ENCODE data around the gene SYNGAP1. TPM values are rescaled to one million over a fixed set of nuclear protein-coding genes. Genes with fewer than 3 reads are reported as not detected.

The SYNGAP1 gene
- total and polyA plus RNA-seq, 9 of the 15 experiments (the other 6 are each of a cell fraction or from before 2014, with no cell fraction given): 0.01 to 22.8 (median 3.2) TPM

GRCh38 chr6:33424855-33425667 is 5.2 kb downstream of the SYNGAP1 start (continued):
- TF ChIP-seq ZNF764 (CRISPR knock-in tag; IDR thresholded peaks at IDR 0.05; ENCODE audit: low read depth): no peak
- no peak for TF ChIP-seq PRPF4 (IDR thresholded peaks at IDR 0.05; ENCODE audit: insufficient read depth, low read depth, low read length, poor library complexity, severe bottlenecking)
- peak; percentile 82 for TF ChIP-seq NFIC (IDR thresholded peaks at IDR 0.05)
- no peak for TF ChIP-seq TCF7L2 (IDR thresholded peaks at IDR 0.05; ENCODE audit: low read depth, low read length)
- TF ChIP-seq ARID2 (IDR thresholded peaks at IDR 0.05): peak; percentile 58; the same call in 1 of the 2 replicates
- TF ChIP-seq POLR2AphosphoS5 (IDR thresholded peaks at IDR 0.05; ENCODE audit: control insufficient read depth, insufficient read depth, low read depth, low read length): peak; percentile 75
- peak; percentile 22 for TF ChIP-seq CTCFL (IDR thresholded peaks at IDR 0.05; ENCODE audit: borderline replicate concordance, insufficient read depth, low read depth, low read length, poor library complexity, severe bottlenecking)
- TF ChIP-seq RAD51 (IDR thresholded peaks at IDR 0.05; ENCODE audit: borderline replicate concordance, low read depth): peak; percentile 43
- TF ChIP-seq SUPT5H (IDR thresholded peaks at IDR 0.05): peak; percentile 89
- peak; percentile 51; the same call in 1 of the 2 replicates for TF ChIP-seq MTA2 (IDR thresholded peaks at IDR 0.05; ENCODE audit: low read depth)
- peak; percentile 53 for TF ChIP-seq ASH1L (IDR thresholded peaks at IDR 0.05; ENCODE audit: borderline replicate concordance, low read depth, partially characterized antibody)
- TF ChIP-seq SMARCA5 (IDR thresholded peaks at IDR 0.05): peak; percentile 72; the same call in 1 of the 2 replicates
- no peak for TF ChIP-seq PRMT5 (CRISPR knock-in tag; IDR thresholded peaks at IDR 0.05)
- peak; percentile 43 for TF ChIP-seq SMAD4 (CRISPR knock-in tag; conservative IDR thresholded peaks at IDR 0.05)
- peak; percentile 90 for TF ChIP-seq CBFA2T3 (IDR thresholded peaks at IDR 0.05)
- peak; percentile 92 for TF ChIP-seq LARP7 (IDR thresholded peaks at IDR 0.05)
- peak; percentile 63; the same call in 1 of the 2 replicates for TF ChIP-seq TAL1 (IDR thresholded peaks at IDR 0.05)
- peak; percentile 60; the same call in 1 of the 2 replicates for TF ChIP-seq BHLHE40 (IDR thresholded peaks at IDR 0.05; ENCODE audit: low read length)
- TF ChIP-seq ARID1B (IDR thresholded peaks at IDR 0.05): peak; percentile 85
- TF ChIP-seq ZNF263 (CRISPR knock-in tag; IDR thresholded peaks at IDR 0.05; ENCODE audit: borderline replicate concordance): no peak
- peak; percentile 67 to 82 for TF ChIP-seq AFF1 (IDR thresholded peaks at IDR 0.05; ENCODE audit: low read depth in 1 of 2, partially characterized antibody in 2 of 2)
- TF ChIP-seq ZBTB2 (IDR thresholded peaks at IDR 0.05): 0 out of 2 replicates have a peak, but pooled peaks have one; percentile 34
